Measurements from ENCODE around the gene THG1L.
"Not testable (repeated sequence)": the region's sequence is repeated elsewhere in the genome, so short reads cannot be mapped to it uniquely, and the experiment has no call there.

Gene THG1L

GRCh38 chr5:157731272-157732129, at the start of gene THG1L:
Gene THG1L, plus strand, starts transcription at chr5:157731420. Its CDS starts 21 bp downstream, at chr5:157731441.
- peak; percentile 85 for DNase-seq (ENCODE audit: low read depth)

GRCh38 chr5:157682257-157682656, 49.0 kb upstream of the THG1L start:
- DNase-seq (ENCODE audit: low read depth): no peak

GRCh38 chr5:157686276-157687197, 44.7 kb upstream of the THG1L start:
- not testable (repeated sequence) for DNase-seq (ENCODE audit: low read depth)

- no peak for DNase-seq (ENCODE audit: low read depth)
Measured at GRCh38 chr5:157687198-157687554, 44.0 kb upstream of the THG1L start.

GRCh38 chr5:157689942-157690689, 41.1 kb upstream of the THG1L start:
- no peak for DNase-seq (ENCODE audit: low read depth)

GRCh38 chr5:157690690-157691433, 40.4 kb upstream of the THG1L start:
- DNase-seq (ENCODE audit: low read depth): no peak

GRCh38 chr5:157693816-157694215, 37.4 kb upstream of the THG1L start:
- not testable (repeated sequence) for DNase-seq (ENCODE audit: low read depth)

GRCh38 chr5:157696154-157696553, 35.1 kb upstream of the THG1L start:
- not testable (repeated sequence) for DNase-seq (ENCODE audit: low read depth)

GRCh38 chr5:157698674-157699073, 32.5 kb upstream of the THG1L start:
- DNase-seq (ENCODE audit: low read depth): not testable (repeated sequence)

- no peak for DNase-seq (ENCODE audit: low read depth)
Measured at GRCh38 chr5:157703736-157704135, 27.5 kb upstream of the THG1L start.

GRCh38 chr5:157708866-157709265, 22.4 kb upstream of the THG1L start:
- DNase-seq (ENCODE audit: low read depth): no peak

GRCh38 chr5:157709346-157709745, 21.9 kb upstream of the THG1L start:
- no peak for DNase-seq (ENCODE audit: low read depth)

GRCh38 chr5:157710431-157710830, 20.8 kb upstream of the THG1L start:
- no peak for DNase-seq (ENCODE audit: low read depth)

GRCh38 chr5:157710882-157711281, 20.3 kb upstream of the THG1L start:
- no peak for DNase-seq (ENCODE audit: low read depth)

- no peak for DNase-seq (ENCODE audit: low read depth)
Measured at GRCh38 chr5:157713830-157714595, 17.2 kb upstream of the THG1L start.

- DNase-seq (ENCODE audit: low read depth): no peak
Measured at GRCh38 chr5:157714596-157714864, 16.7 kb upstream of the THG1L start.

- DNase-seq (ENCODE audit: low read depth): no peak
Measured at GRCh38 chr5:157718519-157718918, 12.7 kb upstream of the THG1L start.

- DNase-seq (ENCODE audit: low read depth): no peak
Measured at GRCh38 chr5:157719245-157719644, 12.0 kb upstream of the THG1L start.

- no peak for DNase-seq (ENCODE audit: low read depth)
Measured at GRCh38 chr5:157721159-157721558, 10.1 kb upstream of the THG1L start.

GRCh38 chr5:157722895-157723294, 8.3 kb upstream of the THG1L start:
- DNase-seq (ENCODE audit: low read depth): not testable (repeated sequence)

- DNase-seq (ENCODE audit: low read depth): not testable (repeated sequence)
Measured at GRCh38 chr5:157726607-157727006, 4.6 kb upstream of the THG1L start.
